HG03159 (cell line): Measurements from ENCODE around the gene MRC1.

Experiments used
- ATAC-seq: cut with Tn5 transposase; IDR thresholded peaks from one replicate; pipeline ENCODE4 v1.9.1; 2021; ENCODE audit warnings: mild to moderate bottlenecking, moderate library complexity; ENCODE audit not compliant: unreplicated experiment

The MRC1 gene

GRCh38 chr10:17795083-17795482 lies 14.1 kb upstream of the MRC1 start:
- no peak for ATAC-seq

- ATAC-seq = no peak
Observed at GRCh38 chr10:17795813-17796594, 13.1 kb upstream of the MRC1 start.

GRCh38 chr10:17801507-17801906 lies 7.6 kb upstream of the MRC1 start:
- no peak for ATAC-seq

GRCh38 chr10:17802350-17802749 lies 6.8 kb upstream of the MRC1 start:
- no peak for ATAC-seq

GRCh38 chr10:17802976-17803375 lies 6.2 kb upstream of the MRC1 start:
- no peak for ATAC-seq

- ATAC-seq = no peak
Observed at GRCh38 chr10:17805330-17805729, 3.8 kb upstream of the MRC1 start.

- peak; percentile 90 for ATAC-seq
Observed at GRCh38 chr10:17805921-17806577, 3.1 kb upstream of the MRC1 start.

- ATAC-seq = no peak
Observed at GRCh38 chr10:17811146-17811865, 2.2 kb downstream of the MRC1 start.

GRCh38 chr10:17814973-17815372 lies 5.8 kb downstream of the MRC1 start:
- ATAC-seq = no peak

- no peak for ATAC-seq
Observed at GRCh38 chr10:17816199-17816598, 7.1 kb downstream of the MRC1 start.

- no peak for ATAC-seq
Observed at GRCh38 chr10:17817316-17817715, 8.2 kb downstream of the MRC1 start.

- ATAC-seq = no peak
Observed at GRCh38 chr10:17817790-17818189, 8.6 kb downstream of the MRC1 start.

GRCh38 chr10:17819836-17820235 lies 10.7 kb downstream of the MRC1 start:
- ATAC-seq = no peak

GRCh38 chr10:17820943-17821342 lies 11.8 kb downstream of the MRC1 start:
- no peak for ATAC-seq

GRCh38 chr10:17821893-17822292 lies 12.7 kb downstream of the MRC1 start:
- ATAC-seq = no peak

GRCh38 chr10:17831341-17831740 lies 22.2 kb downstream of the MRC1 start:
- ATAC-seq = no peak

- ATAC-seq = no peak
Observed at GRCh38 chr10:17831896-17832295, 22.7 kb downstream of the MRC1 start.

GRCh38 chr10:17833656-17834055 lies 24.5 kb downstream of the MRC1 start:
- ATAC-seq = no peak

GRCh38 chr10:17835688-17836087 lies 26.5 kb downstream of the MRC1 start:
- no peak for ATAC-seq

- no peak for ATAC-seq
Observed at GRCh38 chr10:17836942-17837341, 27.8 kb downstream of the MRC1 start.

- ATAC-seq = peak; percentile 47
Observed at GRCh38 chr10:17838080-17838648, 29.0 kb downstream of the MRC1 start.

GRCh38 chr10:17841050-17841449 lies 31.9 kb downstream of the MRC1 start:
- ATAC-seq = no peak
